Skeletal muscle satellite cell (primary cell): ENCODE data around the gene U2AF1L4.

Source experiments
- H3K27me3 ChIP-seq: 2 replicates; pipeline ENCODE4 v1.7.0; 2013; ENCODE audit warnings: low read length; ENCODE audit not compliant: control insufficient read depth, insufficient read depth
- H3K36me3 ChIP-seq: 2 replicates; pipeline ENCODE4 v1.7.0; 2013; ENCODE audit warnings: mild to moderate bottlenecking, control low read depth, low read length; ENCODE audit not compliant: insufficient read depth
- H3K4me1 ChIP-seq: 2 replicates; pipeline ENCODE4 v1.7.0; 2013; ENCODE audit warnings: low read length; ENCODE audit not compliant: control insufficient read depth, insufficient read depth
- H3K4me2 ChIP-seq: 2 replicates; pipeline ENCODE4 v1.7.0; 2013; ENCODE audit warnings: mild to moderate bottlenecking, low read length
- H3K4me3 ChIP-seq: 2 replicates; pipeline ENCODE4 v1.7.0; 2013; ENCODE audit warnings: low read length
- H3K9ac ChIP-seq: 2 replicates; pipeline ENCODE4 v1.7.0; 2013; ENCODE audit warnings: mild to moderate bottlenecking, low read depth, low read length, moderate library complexity
- H3K9me3 ChIP-seq: replicated peaks from 2 replicates; pipeline ENCODE4 v1.7.0; 2013; ENCODE audit warnings: mild to moderate bottlenecking, control low read depth, low read length

The U2AF1L4 gene

DNA sequence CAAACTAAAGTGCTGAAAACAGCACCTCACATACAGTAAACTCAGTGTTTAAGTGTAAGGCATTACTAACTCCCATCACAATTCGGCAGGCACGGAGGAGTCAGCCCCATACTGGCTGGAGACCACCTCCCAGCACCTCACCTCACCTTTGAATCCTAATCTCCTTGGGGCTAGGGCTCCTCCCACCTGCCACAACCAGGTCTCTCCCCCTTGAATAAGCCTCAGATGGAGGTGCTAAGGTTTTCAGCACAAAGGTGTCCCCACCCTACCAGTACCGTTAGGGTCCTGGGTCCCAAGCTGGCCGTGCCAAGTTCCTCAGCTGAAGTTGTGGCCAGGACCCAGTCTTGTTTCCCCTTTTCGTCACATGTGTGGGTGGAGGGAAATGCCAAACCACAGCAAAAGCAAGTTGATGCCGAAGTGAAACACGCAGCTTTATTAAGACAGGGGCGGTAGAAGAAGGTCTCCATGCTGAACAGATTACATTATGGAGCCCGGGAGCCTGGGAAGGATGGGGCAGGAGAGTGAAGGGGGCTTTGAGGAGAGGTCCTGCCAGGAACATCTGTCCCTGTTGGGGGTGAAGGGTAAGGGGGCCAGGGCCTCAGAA, 3.0 kb downstream of the U2AF1L4 start, which contains the start of gene IGFLR1:
Gene IGFLR1, minus strand, starts transcription at position 332 of the 604 bp plus-strand sequence. CDS start 1,272 bp downstream, outside the sequence.
- Histone ChIP-seq H3K4me3 (no peak within 1 kb of the TSS), H3K4me1 (peaks cover 18% of the 10 kb centered on the region), H3K9ac (no peak within 1 kb of the TSS), H3K4me2 (no peak within 1 kb of the TSS), H3K27me3 (no peaks in the 10 kb centered on the region), H3K9me3 (no peaks in the 10 kb centered on the region), H3K36me3 (peaks cover 23% of the 10 kb centered on the region)

DNA sequence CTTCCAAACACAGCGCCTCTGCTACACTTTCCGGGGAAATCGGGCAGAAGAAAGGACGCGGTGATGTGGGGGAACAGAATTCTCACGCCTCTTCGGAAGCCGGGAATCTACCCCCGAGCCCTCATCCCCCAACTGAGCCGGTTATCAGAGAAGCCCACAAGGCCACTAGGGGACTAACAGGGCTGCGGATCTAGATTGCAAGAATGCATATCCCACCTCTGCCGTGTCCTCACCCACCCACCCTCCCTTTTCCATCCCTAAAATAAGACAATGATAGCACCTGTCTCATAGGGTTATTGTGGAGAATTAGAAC, 4.1 kb downstream of the U2AF1L4 start:
- peak overlapping the region; percentile 93 for H3K4me2 ChIP-seq
- H3K36me3 ChIP-seq = peaks cover 31% of the 10 kb centered on the region
- H3K4me1 ChIP-seq = peaks cover 13% of the 10 kb centered on the region
- H3K4me3 ChIP-seq = peak overlapping the region; percentile 73
- H3K9ac ChIP-seq = peak overlapping the region; percentile 46
- H3K9me3 ChIP-seq = no peaks in the 10 kb centered on the region
- H3K27me3 ChIP-seq = no peaks in the 10 kb centered on the region

DNA sequence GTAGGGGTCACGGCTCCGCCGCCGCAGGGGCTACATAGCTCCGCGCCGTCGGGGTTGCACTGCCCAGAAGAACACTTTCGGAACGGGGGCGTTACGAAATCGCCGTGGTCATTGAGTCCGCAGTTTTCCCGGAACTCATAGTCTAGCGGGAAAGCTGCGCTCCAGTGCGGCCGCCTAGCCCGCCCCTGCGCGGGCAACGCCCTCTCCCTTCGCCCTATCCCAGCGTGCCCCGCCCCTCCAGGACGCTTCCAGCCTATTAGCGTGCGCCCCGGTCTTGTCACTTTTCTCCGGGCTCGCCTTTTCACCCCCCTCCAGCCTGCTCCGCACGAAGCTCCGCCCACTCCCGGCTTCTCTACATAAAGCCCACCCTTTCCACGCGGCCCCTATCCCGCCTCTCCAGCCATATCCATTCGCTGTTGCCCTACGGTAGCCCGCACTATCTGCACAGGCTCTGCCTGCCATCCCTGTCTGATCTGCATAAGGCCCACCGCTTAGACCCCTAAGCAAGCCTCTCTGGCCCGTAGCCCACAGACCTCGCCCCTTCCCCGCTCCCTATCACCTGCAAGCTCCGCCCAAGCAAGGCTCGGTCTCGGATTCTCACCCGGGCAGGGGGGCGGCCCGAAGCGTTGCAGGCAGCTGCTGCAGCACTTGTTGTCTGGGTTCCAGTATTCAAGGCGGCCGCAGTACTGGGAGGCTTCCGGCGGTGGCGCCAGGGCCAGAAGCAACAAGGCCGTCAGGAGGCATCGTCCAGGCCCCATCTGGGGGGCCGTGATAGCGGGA, 4.6 kb downstream of the U2AF1L4 start:
- H3K27me3 ChIP-seq = no peaks in the 10 kb centered on the region

DNA sequence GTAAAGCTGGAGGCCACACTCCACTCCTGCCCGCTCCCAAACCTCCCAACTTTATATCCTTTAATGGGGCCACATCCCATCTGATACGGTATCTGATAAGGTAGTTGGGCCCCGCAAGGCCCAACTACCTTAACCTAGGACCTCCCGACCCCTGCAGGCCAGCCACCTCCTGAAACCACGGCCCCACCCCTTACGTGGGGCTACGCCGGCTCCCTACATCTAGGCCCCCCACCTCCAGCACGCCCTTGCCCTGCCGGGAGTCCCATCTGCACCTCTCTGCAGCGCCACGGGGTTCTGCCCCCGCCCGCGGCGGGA, 5.2 kb downstream of the U2AF1L4 start:
- H3K9ac ChIP-seq = peak overlapping the region; percentile 55
- peaks cover 11% of the 10 kb centered on the region for H3K4me1 ChIP-seq
- peak overlapping the region; percentile 93 for H3K4me2 ChIP-seq
- peak overlapping the region; percentile 73 for H3K4me3 ChIP-seq
- peaks cover 35% of the 10 kb centered on the region for H3K36me3 ChIP-seq
- no peaks in the 10 kb centered on the region for H3K27me3 ChIP-seq
- no peaks in the 10 kb centered on the region for H3K9me3 ChIP-seq

More for the DNA sequence above, 4.6 kb downstream of the U2AF1L4 start:
- H3K36me3 ChIP-seq = peaks cover 31% of the 10 kb centered on the region
- H3K4me1 ChIP-seq = peaks cover 11% of the 10 kb centered on the region
- H3K9ac ChIP-seq = peak overlapping the region; percentile 55
- peak overlapping the region; percentile 73 for H3K4me3 ChIP-seq
- H3K4me2 ChIP-seq = peak overlapping the region; percentile 93
- H3K9me3 ChIP-seq = no peaks in the 10 kb centered on the region

DNA sequence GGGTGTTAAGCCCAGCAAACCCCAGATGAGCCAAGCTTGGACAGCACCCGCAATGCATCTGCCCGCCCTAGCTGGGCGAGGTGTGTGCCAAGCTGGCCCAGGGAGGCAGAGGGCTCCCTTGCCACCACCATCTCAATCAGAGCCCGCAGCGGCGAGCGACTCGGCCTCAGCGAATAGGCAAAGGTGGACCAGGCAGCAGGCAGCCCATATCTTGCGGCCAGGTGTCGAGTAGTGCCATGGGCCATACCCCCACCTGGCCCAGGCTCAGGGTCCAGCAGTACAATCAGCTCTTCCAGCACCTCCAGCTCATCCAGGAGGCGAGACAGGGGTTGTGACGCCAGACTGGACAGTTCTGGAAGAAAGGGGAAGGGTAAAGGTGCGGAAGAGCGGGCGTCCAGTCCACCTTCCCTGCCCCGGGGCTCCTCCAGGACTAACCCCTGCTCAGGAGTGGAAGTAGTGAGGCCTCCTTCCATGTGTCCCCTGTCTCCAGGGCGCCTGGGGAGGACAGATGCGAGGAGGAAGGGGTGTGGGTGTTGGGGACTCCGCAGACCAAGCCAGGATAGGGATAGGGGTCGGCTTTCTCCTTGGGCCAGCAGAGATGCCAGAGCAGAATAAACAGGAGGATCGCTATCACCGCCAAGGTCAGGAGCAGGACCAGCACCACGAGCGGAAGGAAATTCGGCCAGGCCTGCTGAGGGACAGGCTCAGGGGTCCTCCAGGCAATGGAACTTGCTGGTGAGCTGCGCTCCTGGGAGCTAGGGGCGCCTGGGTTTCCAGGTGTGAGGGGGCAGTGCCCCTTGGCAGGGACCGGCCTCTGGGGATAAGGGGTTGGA, 5.7 kb downstream of the U2AF1L4 start:
- H3K4me1 ChIP-seq = peaks cover 9% of the 10 kb centered on the region

DNA sequence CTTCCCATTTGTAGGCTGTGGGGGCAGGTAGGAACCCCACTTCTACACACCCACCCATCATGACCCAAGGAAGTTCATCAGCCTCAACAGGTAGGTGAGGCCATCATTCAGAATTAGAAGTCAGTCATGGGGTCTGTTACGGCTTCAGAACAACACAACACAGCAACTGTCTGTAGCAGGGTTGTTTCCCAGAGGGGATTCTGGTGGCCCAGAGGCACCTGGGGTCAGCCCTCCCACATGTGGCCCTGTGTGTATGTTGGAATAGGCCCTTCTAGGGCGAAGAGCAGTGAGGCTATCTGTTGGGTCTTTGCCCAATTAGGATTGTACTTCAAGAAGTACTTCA, 6.4 kb downstream of the U2AF1L4 start:
- no peaks in the 10 kb centered on the region for H3K9me3 ChIP-seq
- no peak overlapping the region for H3K4me3 ChIP-seq
- H3K4me2 ChIP-seq = no peak overlapping the region
- H3K4me1 ChIP-seq = peaks cover 4% of the 10 kb centered on the region
- H3K36me3 ChIP-seq = peaks cover 47% of the 10 kb centered on the region
- no peaks in the 10 kb centered on the region for H3K27me3 ChIP-seq
- no peak overlapping the region for H3K9ac ChIP-seq

More for the DNA sequence above, 5.7 kb downstream of the U2AF1L4 start:
- Histone ChIP-seq H3K27me3 (no peaks in the 10 kb centered on the region), H3K36me3 (peaks cover 41% of the 10 kb centered on the region), H3K4me2 (peak overlapping the region; percentile 93), H3K9me3 (no peaks in the 10 kb centered on the region), H3K4me3 (peak overlapping the region; percentile 73), H3K9ac (peak overlapping the region; percentile 55)

DNA sequence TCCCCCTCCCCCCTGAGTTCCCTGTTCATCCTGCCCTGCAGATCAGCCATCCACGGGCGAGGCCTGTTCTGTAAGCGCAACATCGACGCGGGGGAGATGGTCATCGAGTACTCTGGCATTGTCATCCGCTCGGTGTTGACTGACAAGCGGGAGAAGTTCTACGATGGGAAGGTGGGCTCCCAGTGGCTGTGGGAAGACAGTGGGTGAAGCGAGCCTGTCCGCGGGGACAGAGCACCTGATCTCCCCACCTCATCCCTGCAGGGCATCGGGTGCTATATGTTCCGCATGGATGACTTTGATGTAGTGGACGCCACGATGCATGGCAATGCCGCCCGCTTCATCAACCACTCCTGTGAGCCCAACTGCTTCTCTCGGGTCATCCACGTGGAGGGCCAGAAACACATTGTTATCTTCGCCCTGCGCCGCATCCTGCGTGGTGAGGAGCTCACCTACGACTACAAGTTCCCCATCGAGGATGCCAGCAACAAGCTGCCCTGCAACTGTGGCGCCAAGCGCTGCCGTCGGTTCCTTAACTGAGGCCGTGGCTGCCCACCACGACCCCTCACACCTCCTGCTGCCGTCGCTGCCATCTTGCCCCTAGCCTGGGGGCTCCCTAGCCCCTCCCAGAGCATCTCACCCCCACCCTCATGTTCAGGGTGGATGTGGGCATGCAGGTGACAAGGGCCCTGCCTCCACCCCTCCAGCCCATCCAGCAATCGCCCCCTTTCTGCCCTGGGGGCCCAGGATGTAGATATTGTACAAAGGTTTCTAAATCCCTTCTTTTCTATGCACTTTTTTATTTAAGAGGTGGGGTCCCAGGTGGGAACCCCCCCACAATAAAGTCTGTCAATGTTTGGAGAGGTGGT, 7.0 kb downstream of the U2AF1L4 start:
- Histone ChIP-seq H3K9me3 (no peaks in the 10 kb centered on the region), H3K4me1 (peaks cover 4% of the 10 kb centered on the region), H3K4me2 (no peak overlapping the region), H3K4me3 (no peak overlapping the region), H3K9ac (no peak overlapping the region), H3K27me3 (no peaks in the 10 kb centered on the region), H3K36me3 (peaks cover 53% of the 10 kb centered on the region)

DNA sequence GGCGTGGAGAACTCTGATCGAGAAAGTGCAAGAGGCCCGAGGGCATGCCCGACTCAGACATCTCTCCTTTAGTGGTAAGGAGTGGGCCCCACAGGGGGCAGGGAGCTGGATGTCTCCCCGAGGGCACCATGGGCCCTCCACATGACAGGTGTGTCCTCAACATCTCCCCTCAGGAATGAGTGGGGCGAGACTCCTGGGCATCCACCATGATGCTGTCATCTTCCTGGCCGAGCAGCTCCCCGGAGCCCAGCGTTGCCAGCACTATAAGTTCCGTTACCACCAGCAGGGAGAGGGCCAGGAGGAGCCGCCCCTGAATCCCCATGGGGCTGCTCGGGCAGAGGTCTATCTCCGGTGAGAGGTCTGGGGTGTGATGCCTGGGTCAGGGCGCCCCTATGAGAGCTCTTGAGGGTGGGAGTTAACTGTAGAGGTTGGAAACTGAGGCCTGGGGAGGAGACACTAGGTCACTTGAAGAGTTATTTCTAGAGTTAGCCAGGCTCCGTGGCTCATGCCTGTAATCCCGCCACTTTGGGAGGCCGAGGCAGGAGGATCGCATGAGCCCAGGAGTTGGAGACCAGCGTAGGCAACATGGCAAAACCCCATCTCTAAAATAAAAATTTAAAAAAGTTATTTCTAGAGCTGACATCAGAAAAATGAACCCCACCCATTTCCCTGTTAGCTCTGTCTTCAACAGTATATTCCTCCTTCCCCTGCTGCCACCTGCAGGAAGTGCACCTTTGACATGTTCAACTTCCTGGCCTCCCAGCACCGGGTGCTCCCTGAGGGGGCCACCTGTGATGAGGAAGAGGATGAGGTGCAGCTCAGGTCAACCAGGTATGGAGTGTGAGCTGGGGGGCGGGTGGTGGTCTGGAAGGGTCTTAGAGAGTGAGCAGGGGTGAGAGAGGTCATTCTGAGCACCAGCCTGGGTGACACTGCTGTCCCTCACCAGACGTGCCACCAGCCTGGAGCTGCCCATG, 8.0 kb downstream of the U2AF1L4 start:
- no peak overlapping the region for H3K9ac ChIP-seq
- peaks cover 59% of the 10 kb centered on the region for H3K36me3 ChIP-seq
- H3K4me3 ChIP-seq = no peak overlapping the region
- H3K4me1 ChIP-seq = peaks cover 4% of the 10 kb centered on the region
- H3K27me3 ChIP-seq = no peaks in the 10 kb centered on the region
- no peaks in the 10 kb centered on the region for H3K9me3 ChIP-seq
- no peak overlapping the region for H3K4me2 ChIP-seq

DNA sequence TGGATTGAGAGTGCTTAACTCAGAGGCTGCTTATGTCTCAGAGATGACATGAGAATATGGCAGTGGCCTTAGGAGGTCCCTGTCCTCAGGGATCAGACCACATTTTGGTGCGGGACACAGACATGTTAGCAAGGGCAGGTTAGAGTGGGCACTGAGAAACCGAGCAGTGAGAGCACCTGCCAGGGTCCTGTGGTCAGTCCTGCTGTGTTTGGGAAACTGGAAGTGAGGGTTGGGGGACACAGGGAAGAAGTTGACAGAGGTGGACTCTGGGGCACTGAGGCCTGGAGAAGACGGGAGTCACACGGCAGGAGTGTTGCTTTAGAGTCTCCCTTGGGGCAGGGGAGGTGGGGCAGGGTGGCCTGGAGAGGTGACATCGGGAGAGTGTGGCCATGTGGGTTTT, 10.3 kb downstream of the U2AF1L4 start:
- no peaks in the 10 kb centered on the region for H3K27me3 ChIP-seq
- H3K4me3 ChIP-seq = no peak overlapping the region
- H3K36me3 ChIP-seq = peaks cover 78% of the 10 kb centered on the region
- H3K4me1 ChIP-seq = peaks cover 2% of the 10 kb centered on the region
- no peak overlapping the region for H3K4me2 ChIP-seq
- H3K9me3 ChIP-seq = no peaks in the 10 kb centered on the region
- no peak overlapping the region for H3K9ac ChIP-seq

DNA sequence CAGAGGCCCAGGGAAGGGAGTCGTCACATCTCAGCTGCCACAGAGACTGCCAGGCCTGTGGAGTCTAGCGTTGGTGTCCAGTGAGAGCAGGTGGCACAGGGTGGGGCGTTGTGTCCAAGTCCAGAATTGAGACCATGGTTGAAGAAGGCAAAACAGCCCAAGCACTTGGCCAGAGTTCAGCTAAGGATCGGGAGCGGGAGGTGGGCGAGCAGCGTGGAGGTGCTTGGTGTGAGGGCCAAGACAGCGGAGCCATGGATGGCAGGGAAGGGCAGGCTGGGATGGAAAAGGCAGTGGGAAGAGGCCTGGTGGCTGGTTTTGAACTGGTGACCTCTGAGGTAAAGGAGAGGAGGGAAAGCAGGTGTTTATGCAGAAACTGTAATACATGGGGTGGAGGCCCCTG, 10.9 kb downstream of the U2AF1L4 start:
- Histone ChIP-seq H3K4me1 (no peaks in the 10 kb centered on the region), H3K9ac (no peak overlapping the region), H3K4me2 (no peak overlapping the region), H3K9me3 (no peaks in the 10 kb centered on the region), H3K36me3 (peaks cover 82% of the 10 kb centered on the region), H3K4me3 (no peak overlapping the region), H3K27me3 (no peaks in the 10 kb centered on the region)
